PC-9 (cell line): ENCODE data around the gene TEX10. TPM values are rescaled to one million over a fixed set of nuclear protein-coding genes. Genes with fewer than 3 reads are reported as not detected.

Source experiments
- BruUV-seq: library from RNA; stranded (reverse); fragments of 400-500 nt; replicated peaks from 2 replicates; lab custom pipeline; 2021; lab: Mats Ljungman, UMichigan
- CTCF ChIA-PET: fragments of 300-600 bp; sonication (Branson Sonifier 250); formaldehyde crosslinking; loops from one replicate; lab custom pipeline; 2022; ENCODE audit warnings: antibody characterized with exemption; lab: Charles Lee
- POLR2A ChIA-PET: fragments of 300-600 bp; sonication (Branson Sonifier 250); formaldehyde crosslinking; loops from one replicate; lab custom pipeline; 2022; ENCODE audit warnings: antibody characterized with exemption; ENCODE audit not compliant: unreplicated experiment; lab: Charles Lee
- DNase-seq, 2 experiments: peaks; one replicate each; pipeline versions ENCODE4 v3.0.0 to v3.0.0-alpha.2; 2015 to 2022; ENCODE audit warnings: mixed read lengths in 1 of 2
- H2AFZ ChIP-seq: fragments of 200-600 bp; sonication (generic); 2 replicates; pipeline ENCODE4 v1.8.1; 2017; ENCODE audit warnings: antibody characterized with exemption
- H3F3A ChIP-seq: fragments of 200-600 bp; sonication (generic); 2 replicates; pipeline ENCODE4 v1.8.1; 2017; ENCODE audit warnings: antibody characterized with exemption, mild to moderate bottlenecking, low read depth; ENCODE audit not compliant: insufficient read depth
- H3K27ac ChIP-seq: fragments of 200-600 bp; sonication (generic); 2 replicates; pipeline ENCODE4 v1.6.1; 2016; ENCODE audit warnings: mixed run types
- H3K27me3 ChIP-seq: fragments of 200-600 bp; sonication (generic); 2 replicates; pipeline ENCODE4 v1.6.1; 2016; ENCODE audit warnings: low read depth, mixed run types; ENCODE audit not compliant: insufficient read depth
- H3K36me3 ChIP-seq: fragments of 200-600 bp; sonication (generic); 2 replicates; pipeline ENCODE4 v1.6.1; 2016; ENCODE audit warnings: low read depth, mixed run types
- H3K4me1 ChIP-seq: fragments of 200-600 bp; sonication (generic); replicated peaks from 2 replicates; pipeline ENCODE4 v1.6.1; 2016; ENCODE audit warnings: mixed run types; ENCODE audit not compliant: insufficient read depth
- H3K4me2 ChIP-seq: fragments of 200-600 bp; sonication (generic); 2 replicates; pipeline ENCODE4 v1.6.1; 2017; ENCODE audit warnings: mixed run types
- H3K4me3 ChIP-seq: fragments of 200-600 bp; sonication (generic); 2 replicates; pipeline ENCODE4 v1.6.1; 2016; ENCODE audit warnings: mixed run types
- H3K79me2 ChIP-seq: fragments of 200-600 bp; sonication (generic); 2 replicates; pipeline ENCODE4 v1.6.1; 2017; ENCODE audit warnings: low read depth, mixed run types
- H3K9me2 ChIP-seq: fragments of 200-600 bp; sonication (generic); 2 replicates; pipeline ENCODE4 v1.8.1; 2017; ENCODE audit warnings: mild to moderate bottlenecking; ENCODE audit not compliant: insufficient read depth
- H3K9me3 ChIP-seq: fragments of 200-600 bp; sonication (generic); 2 replicates; pipeline ENCODE4 v1.8.1; 2016; ENCODE audit warnings: low read depth; ENCODE audit not compliant: insufficient read depth
- H4K20me1 ChIP-seq: fragments of 200-600 bp; sonication (generic); 2 replicates; pipeline ENCODE4 v1.8.1; 2017; ENCODE audit not compliant: insufficient read depth
- CTCF ChIP-seq: fragments of 200-600 bp; sonication (generic); conservative IDR thresholded peaks from 2 replicates; pipeline ENCODE4 v1.6.1; 2017; ENCODE audit warnings: mixed run types, antibody characterized with exemption, mild to moderate bottlenecking, moderate library complexity
- EZH2 ChIP-seq: fragments of 200-600 bp; sonication (generic); IDR thresholded peaks from 2 replicates; pipeline ENCODE4 v1.8.0; 2017; ENCODE audit warnings: antibody characterized with exemption, low read depth
- intact Hi-C: fragments of 100-400 bp; cut with micrococcal nuclease; formaldehyde crosslinking; loops from one replicate; pipeline ENCODE4 v1.10.0; 2022; ENCODE audit not compliant: unreplicated experiment
- total RNA-seq: library from RNA; stranded (reverse); gene quantifications from 2 replicates; pipeline ENCODE4 v1.2.3, GENCODE V29; 2021

TEX10 gene
- total RNA-seq, 1 experiment from 2014 or later = 29.0 TPM

- H4K20me1 ChIP-seq = peaks cover 7% of the 10 kb centered on the region; the same call in 1 of the 2 replicates
- no TSS peak for BruUV-seq
- no peaks in the 10 kb centered on the region for H3K27me3 ChIP-seq
- ChIA-PET CTCF (no interaction called here), POLR2A (no interaction called here)
- H3K9me2 ChIP-seq = no peaks in the 10 kb centered on the region
- H3F3A ChIP-seq = peaks cover 16% of the 10 kb centered on the region
- peaks cover 3% of the 10 kb centered on the region; the same call in 1 of the 2 replicates for H3K9me3 ChIP-seq
- TF ChIP-seq CTCF = no peak
- TF ChIP-seq EZH2 = no peak
- H3K36me3 ChIP-seq = peaks cover 59% of the 10 kb centered on the region
- H3K27ac ChIP-seq = no peak overlapping the region
- peaks cover 37% of the 10 kb centered on the region for H3K79me2 ChIP-seq
- no peaks in the 10 kb centered on the region for H3K4me1 ChIP-seq
- H3K4me2 ChIP-seq = no peak overlapping the region
- no peak overlapping the region for H3K4me3 ChIP-seq
- no peak overlapping the region for H2AFZ ChIP-seq
- intact Hi-C loops = no loop called here
- no peak for DNase-seq
These were observed 37.2 kb downstream of the TEX10 start for GRCh38 chr9:100315561-100315960.

- TF ChIP-seq CTCF (no peak), EZH2 (no peak)
- peaks cover 22% of the 10 kb centered on the region for H3K79me2 ChIP-seq
- no peak overlapping the region for H3K4me3 ChIP-seq
- POLR2A ChIA-PET = no interaction called here
- H3K9me2 ChIP-seq = no peaks in the 10 kb centered on the region
- DNase-seq = no peak
- H2AFZ ChIP-seq = no peak overlapping the region
- no peaks in the 10 kb centered on the region; the same call in 1 of the 2 replicates for H3K9me3 ChIP-seq
- BruUV-seq = no TSS peak
- peaks cover 44% of the 10 kb centered on the region for H3K36me3 ChIP-seq
- intact Hi-C loops = no loop called here
- no peaks in the 10 kb centered on the region for H3K27me3 ChIP-seq
- H3K4me2 ChIP-seq = no peak overlapping the region
- no peaks in the 10 kb centered on the region for H3K4me1 ChIP-seq
- 0 out of 2 replicates have a peak, but pooled peaks cover 6% of the 10 kb centered on the region for H4K20me1 ChIP-seq
- no peak overlapping the region for H3K27ac ChIP-seq
- H3F3A ChIP-seq = peaks cover 15% of the 10 kb centered on the region; the same call in 1 of the 2 replicates
- CTCF ChIA-PET = no interaction called here
These were observed 42.8 kb downstream of the TEX10 start for GRCh38 chr9:100309992-100310391.

- H4K20me1 ChIP-seq = peaks cover 14% of the 10 kb centered on the region
- H3F3A ChIP-seq = peaks cover 15% of the 10 kb centered on the region; the same call in 1 of the 2 replicates
- TF ChIP-seq EZH2 (no peak), CTCF (no peak)
- peaks cover 22% of the 10 kb centered on the region for H3K79me2 ChIP-seq
- H3K4me1 ChIP-seq = no peaks in the 10 kb centered on the region
- ChIA-PET CTCF (no interaction called here), POLR2A (no interaction called here)
- H3K9me3 ChIP-seq = no peaks in the 10 kb centered on the region; the same call in 1 of the 2 replicates
- H3K36me3 ChIP-seq = peaks cover 37% of the 10 kb centered on the region; the same call in 1 of the 2 replicates
- H3K27ac ChIP-seq = no peak overlapping the region
- no peak overlapping the region for H2AFZ ChIP-seq
- H3K9me2 ChIP-seq = no peaks in the 10 kb centered on the region
- H3K4me3 ChIP-seq = no peak overlapping the region
- no TSS peak for BruUV-seq
- intact Hi-C loops = no loop called here
- no peak for DNase-seq
- H3K27me3 ChIP-seq = no peaks in the 10 kb centered on the region
- no peak overlapping the region for H3K4me2 ChIP-seq
These were observed 43.7 kb downstream of the TEX10 start for GRCh38 chr9:100308965-100309564.
